ENCODE measurements around the gene ZNF385B.

ZNF385B gene

DNA sequence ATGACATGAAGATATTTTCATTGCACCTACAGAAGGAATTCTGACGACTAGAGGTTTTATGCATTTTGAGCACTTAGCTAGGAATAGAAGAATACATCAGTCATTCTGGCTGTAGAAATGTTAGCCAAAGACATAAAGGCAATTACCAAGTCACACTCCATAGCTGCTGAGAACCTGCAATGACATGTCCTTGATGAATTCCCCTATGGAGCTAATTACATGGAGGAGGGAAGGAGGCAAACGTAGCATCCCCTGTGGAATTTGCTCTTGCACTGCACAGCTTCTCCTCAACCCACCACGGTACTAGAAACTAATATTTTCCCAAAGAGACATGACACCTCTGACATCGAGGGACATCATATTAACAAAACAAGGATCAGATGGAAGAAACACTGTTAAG lies 422.8 kb downstream of the ZNF385B start:
- TF ChIP-seq, protein P1, sequence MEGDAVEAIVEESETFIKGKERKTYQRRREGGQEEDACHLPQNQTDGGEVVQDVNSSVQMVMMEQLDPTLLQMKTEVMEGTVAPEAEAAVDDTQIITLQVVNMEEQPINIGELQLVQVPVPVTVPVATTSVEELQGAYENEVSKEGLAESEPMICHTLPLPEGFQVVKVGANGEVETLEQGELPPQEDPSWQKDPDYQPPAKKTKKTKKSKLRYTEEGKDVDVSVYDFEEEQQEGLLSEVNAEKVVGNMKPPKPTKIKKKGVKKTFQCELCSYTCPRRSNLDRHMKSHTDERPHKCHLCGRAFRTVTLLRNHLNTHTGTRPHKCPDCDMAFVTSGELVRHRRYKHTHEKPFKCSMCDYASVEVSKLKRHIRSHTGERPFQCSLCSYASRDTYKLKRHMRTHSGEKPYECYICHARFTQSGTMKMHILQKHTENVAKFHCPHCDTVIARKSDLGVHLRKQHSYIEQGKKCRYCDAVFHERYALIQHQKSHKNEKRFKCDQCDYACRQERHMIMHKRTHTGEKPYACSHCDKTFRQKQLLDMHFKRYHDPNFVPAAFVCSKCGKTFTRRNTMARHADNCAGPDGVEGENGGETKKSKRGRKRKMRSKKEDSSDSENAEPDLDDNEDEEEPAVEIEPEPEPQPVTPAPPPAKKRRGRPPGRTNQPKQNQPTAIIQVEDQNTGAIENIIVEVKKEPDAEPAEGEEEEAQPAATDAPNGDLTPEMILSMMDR (IDR thresholded peaks at IDR 0.05; ENCODE audit: low read length, missing control alignments): no peak
- no peak for DNase-seq (ENCODE audit: low read depth)
- no peak overlapping the region for H3K4me3 ChIP-seq (replicated peaks; ENCODE audit: low read depth, low read length)

DNA sequence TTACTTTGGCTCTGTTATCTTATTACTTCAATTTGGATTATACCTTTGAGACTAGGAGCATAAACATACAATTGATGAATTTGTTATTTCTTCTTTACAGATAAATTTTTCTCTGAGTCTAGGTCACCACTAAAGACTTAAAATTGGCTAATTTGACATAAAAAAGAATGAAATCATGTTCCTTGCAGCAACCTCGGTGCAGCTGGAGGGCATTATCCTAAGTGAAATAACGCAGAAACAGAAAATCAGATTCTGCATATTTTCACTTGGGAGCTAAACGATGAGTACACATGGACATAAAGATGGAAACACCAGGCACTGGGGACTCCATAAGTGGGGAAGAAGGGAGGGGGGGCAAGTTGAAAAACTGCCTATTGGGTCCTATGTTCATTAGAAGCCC lies 424.0 kb downstream of the ZNF385B start:
- no peak for DNase-seq (ENCODE audit: low read depth)
- H3K4me3 ChIP-seq (replicated peaks; ENCODE audit: low read depth, low read length): no peak overlapping the region
- TF ChIP-seq, protein P1 (IDR thresholded peaks at IDR 0.05; ENCODE audit: low read length, missing control alignments): no peak

DNA sequence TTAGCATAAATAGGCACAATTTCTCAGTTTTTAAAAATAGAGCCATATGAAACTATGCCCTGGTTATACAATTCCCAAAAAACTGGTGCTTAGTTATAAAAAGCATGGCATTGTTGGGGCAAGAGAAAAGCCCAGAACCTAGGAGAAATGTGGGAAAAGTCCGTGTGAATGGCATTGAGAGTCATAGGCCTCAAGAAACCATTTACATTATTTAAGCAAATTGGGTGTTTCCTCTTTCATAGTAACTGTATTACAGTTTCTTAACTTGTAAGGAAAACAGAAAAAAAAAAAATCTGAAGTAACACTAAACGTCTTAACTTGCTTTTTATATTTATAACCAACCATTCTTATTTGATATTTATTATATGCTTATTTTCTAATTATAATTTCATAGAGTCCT lies 425.8 kb downstream of the ZNF385B start:
- DNase-seq (ENCODE audit: low read depth): no peak
- no peak overlapping the region for H3K4me3 ChIP-seq (replicated peaks; ENCODE audit: low read depth, low read length)
- TF ChIP-seq, protein P1 (IDR thresholded peaks at IDR 0.05; ENCODE audit: low read length, missing control alignments): no peak

DNA sequence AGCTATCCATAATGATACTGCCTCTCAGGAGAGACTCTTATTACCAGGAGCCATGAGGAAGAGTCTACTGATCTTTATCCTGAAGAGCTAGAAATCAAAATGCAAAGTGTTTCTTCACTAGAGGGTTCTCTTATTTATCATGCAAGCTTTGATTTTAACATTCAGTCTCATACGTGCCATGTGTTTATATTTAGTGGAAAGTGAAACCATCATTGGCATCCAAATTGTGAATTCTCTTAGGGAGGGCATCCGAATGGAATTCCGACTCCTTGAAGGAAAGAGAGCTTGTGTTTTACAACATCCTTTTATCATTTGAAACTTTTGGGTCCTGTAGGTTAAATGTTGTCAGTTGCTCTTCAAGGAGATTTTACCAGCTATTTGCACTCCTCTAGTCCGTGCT lies 426.4 kb downstream of the ZNF385B start:
- TF ChIP-seq, protein P1 (IDR thresholded peaks at IDR 0.05; ENCODE audit: low read length, missing control alignments): no peak
- DNase-seq (ENCODE audit: low read depth): no peak
- no peak overlapping the region for H3K4me3 ChIP-seq (replicated peaks; ENCODE audit: low read depth, low read length)

DNA sequence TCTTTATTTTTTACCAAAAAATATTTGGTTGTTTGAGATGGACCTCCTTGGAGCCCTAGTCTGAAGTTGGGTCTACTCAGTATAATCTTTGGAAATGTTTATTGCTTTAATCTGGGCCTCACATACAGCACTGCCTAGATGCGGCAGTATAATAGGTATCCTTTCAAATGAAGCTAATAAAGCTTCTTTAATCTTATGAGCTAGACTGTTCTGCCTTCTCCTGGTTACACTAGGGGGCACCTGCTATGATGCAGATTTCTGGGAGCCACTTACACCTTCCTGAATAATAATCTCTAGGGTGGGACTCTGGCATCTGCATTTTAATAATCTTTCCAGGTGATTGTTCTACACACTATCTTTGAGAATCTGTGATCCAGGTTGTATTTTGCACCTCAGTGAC lies 427.1 kb downstream of the ZNF385B start:
- no peak overlapping the region for H3K4me3 ChIP-seq (replicated peaks; ENCODE audit: low read depth, low read length)
- no peak for DNase-seq (ENCODE audit: low read depth)
- TF ChIP-seq, protein P1 (IDR thresholded peaks at IDR 0.05; ENCODE audit: low read length, missing control alignments): no peak

DNA sequence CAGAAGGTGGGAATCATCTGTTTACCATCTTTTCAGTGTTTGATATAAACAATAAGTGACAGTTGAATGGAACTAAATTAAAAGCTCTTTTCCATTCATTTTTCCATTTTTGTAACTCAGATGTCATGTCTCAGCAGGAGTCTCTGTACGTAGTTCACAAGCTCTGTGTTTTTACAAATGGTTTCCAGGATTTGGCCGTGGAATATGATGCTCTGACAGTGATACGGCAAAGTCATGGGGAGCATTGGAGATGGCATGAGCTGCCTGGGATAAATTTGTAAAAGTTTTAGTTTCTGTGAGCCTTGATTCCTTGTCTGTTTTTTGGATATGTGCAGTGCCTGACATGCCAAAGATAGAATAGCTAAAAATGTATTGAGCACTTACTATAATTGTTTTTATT lies 428.7 kb downstream of the ZNF385B start:
- TF ChIP-seq, protein P1 (IDR thresholded peaks at IDR 0.05; ENCODE audit: low read length, missing control alignments): no peak
- no peak overlapping the region for H3K4me3 ChIP-seq (replicated peaks; ENCODE audit: low read depth, low read length)
- no peak for DNase-seq (ENCODE audit: low read depth)

DNA sequence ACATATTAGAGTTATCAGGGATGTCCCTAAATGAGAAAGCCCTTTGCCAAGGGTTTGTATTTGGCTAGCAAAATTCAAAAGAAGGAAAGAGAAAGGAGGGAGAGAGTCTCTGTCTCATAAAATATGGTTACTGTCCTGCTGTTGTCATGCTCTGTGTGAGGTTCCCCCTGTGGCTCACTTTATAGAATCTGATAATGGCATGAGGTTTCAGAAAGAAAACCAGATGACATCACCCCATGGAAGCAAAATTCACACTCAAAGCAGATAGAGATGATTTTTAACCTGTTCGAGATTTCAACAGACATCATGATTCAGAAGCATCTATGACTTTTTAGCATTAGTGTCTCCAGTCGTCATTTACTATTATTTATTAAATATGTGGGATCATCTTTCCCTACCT lies 431.8 kb downstream of the ZNF385B start:
- no peak for DNase-seq (ENCODE audit: low read depth)
- TF ChIP-seq, protein P1 (IDR thresholded peaks at IDR 0.05; ENCODE audit: low read length, missing control alignments): no peak

More for the DNA sequence above, 431.8 kb downstream of the ZNF385B start:
- H3K4me3 ChIP-seq (replicated peaks; ENCODE audit: low read depth, low read length): no peak overlapping the region

Data from fibroblast of pulmonary artery (primary cell).